Activated CD8-positive, alpha-beta memory T cell treated with anti-CD3 and anti-CD28 coated beads for 4 hours (primary cell): ENCODE data around the gene PKP1.

Experiments
- DNase-seq, 2 donors: peaks; one replicate each; pipeline ENCODE4 v3.0.0-alpha.2; 2020; ENCODE audit warnings: low read depth in 2 of 2

PKP1 gene

DNA sequence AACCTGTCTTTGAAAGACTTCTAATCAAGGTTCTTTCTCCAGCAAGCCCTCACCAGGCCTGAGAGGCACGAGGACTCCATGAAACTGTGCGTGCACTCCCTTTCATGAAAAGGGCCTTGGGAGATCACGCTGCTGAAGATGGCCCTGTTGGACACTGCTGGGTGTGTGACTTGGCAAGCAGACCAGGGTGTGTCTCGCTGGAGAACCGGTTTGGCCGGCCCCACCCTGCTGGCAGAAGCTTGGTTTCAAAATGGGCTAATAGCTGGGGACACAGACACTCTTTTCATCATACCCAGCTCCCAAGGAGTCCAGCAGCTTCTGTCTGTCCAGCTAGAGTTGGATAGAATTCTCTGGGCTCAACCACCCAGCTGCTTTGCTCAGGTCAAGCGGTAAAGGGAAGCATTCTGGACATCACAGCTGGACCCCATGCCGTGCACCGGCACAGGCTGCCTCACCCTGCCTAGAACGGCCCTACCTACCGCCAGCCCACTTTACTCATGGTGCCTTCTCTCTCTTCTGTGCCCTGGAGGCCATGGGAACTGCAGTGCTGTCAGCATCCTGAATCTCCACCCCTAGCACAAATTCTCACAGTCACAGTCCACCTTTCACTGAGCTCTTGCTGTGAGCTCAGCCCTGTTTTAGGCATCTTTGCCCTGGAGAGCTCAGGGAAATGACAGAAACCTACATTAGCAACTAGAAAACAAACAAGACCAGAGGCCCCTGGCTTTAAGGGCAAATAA lies 24.6 kb downstream of the PKP1 start:
- DNase-seq: no peak

DNA sequence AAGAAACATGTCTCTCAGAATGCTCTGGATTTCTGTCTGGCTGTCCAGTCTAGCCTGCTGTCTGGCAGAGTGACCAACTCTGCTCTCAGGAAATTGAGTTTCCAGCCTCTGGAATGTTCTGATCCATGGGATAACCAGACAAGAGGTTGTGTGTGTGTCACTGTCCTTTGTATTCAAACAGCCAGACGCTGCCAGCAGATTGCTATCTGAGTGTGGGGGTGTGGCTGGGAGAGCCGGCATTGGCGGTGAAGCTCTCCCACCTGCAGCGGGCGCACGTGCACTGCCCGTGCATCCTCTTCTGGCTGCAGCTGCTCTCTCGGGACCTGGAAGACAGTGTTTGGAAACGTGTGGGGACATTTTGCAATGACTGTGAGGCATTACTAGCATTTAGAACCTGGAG lies 26.1 kb downstream of the PKP1 start:
- no peak for DNase-seq

DNA sequence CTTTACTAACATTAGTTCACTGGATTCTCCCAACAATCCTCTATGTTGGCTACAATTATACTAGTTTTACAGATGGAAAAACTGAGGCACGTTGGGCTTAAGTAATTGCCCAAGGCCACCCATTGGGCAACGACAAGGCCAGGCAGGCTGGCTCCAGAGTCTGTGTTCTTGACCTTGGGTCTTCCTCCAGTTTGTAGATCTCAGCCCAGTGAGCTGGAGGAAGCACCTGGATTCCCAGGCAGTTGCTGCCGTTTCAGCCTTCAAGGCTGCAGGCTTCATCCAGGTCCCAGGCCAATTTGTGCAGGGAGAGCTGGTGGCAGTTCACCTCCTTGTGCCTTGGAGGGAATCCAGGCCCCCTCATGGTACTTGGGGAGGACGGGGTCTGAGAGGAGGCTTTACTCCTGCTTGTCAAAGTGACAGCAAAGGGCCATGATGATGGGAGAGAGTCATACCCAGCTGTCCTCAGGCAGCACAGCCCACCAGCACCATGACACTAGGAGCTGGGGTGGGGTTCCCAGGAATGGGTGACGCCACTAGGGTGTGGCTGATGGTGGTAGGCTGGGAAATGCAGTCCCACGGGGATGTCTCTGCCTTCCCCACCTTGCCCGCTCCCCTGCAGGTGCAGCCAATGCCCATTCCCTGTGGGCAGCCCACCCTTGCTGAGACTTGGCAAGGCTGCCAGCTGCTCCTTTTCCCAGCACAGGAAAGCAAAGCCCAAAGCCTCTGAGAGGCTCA lies 27.1 kb downstream of the PKP1 start:
- no peak for DNase-seq

DNA sequence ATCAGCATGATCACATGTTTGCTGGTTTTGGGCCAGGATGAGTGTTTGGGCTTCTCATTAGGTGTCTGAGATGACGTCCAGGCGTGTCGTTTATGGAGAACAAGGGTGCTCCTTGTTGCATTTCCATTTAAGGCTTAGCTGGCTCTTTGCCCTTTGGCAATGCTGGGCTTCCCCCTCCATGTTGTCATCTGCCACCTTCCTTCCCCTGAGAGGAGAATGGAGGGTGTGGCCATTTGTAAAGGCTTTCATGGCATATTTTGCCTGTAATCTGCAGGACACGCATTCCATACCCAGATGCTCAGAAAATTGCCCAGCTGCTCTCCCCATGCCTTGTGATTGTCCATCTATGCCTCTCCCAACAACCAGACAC lies 27.7 kb downstream of the PKP1 start:
- no peak for DNase-seq

DNA sequence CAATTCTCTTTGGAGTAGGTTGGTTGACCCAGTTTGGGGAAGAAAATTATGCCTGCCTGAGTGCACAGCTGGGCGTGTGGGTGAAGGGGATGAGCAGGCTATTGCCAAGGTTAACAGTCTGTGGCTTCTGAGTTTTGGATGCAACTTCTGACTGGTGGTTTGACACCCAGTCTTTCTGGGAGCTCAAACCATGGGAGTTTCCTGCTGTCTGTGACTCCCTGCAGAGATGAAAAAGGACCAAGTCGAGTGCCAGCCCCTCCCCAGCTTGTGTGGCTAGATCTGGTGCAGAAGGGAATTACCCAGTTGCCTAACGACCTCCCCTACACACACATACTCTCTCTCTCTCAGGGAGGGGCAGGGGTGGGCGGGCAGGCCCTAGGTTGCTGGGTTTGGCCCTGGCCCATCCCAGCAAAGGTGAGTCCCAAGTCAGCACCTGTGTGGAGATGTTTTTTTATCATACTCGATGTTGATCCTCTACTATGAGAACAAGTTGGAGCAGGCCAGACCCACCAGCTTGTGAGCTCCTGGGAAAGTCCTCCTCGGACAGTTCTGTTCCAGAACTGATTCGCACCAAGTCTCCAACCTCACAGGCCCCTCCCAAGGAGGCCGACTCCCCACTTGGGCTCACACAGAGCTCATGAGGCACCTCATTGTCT lies 28.2 kb downstream of the PKP1 start:
- no peak for DNase-seq

DNA sequence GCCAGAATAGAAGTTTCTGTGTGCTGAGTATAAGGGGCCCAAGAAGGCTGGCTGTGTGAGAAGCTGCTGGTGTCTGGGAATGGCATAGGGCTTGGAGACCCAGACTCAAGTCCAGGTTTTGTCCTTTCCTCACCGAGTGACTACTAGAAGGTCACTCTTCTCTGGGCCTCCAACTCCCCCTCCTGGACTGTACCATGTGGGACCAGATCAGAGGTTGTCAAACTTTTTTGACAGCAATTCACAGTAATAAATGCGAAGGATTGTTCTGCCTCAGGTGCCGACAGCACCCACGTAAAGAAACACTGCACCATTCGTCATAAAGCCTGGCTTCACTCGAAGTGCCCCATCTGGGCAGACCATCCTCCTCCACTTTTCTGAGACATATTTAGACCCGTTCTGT lies 29.0 kb downstream of the PKP1 start:
- no peak for DNase-seq

DNA sequence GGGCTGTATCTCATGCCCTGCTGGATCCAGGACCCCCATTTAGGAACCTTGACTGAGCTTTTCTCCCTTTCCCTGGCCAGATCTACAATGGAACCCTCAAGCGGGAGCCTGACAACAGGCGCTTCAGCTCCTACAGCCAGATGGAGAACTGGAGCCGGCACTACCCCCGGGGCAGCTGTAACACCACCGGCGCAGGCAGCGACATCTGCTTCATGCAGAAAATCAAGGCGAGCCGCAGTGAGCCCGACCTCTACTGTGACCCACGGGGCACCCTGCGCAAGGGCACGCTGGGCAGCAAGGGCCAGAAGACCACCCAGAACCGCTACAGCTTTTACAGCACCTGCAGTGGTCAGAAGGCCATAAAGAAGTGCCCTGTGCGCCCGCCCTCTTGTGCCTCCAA lies 29.8 kb downstream of the PKP1 start:
- DNase-seq: no peak

DNA sequence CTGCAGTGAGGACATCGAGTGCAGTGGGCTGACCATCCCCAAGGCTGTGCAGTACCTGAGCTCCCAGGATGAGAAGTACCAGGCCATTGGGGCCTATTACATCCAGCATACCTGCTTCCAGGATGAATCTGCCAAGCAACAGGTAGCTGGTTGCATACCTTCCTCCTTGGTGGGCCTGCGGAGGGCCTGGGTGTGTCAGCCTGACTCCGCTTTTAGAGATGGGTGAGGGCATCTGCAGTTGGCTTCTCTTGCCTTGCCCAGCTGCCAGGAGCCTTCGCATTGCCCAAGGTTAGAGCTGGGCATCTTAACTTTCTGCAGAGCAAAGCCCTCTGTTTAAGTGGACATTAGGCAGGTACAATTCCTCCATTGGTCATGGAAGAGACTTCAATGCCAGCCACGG lies 33.2 kb downstream of the PKP1 start:
- no peak for DNase-seq

DNA sequence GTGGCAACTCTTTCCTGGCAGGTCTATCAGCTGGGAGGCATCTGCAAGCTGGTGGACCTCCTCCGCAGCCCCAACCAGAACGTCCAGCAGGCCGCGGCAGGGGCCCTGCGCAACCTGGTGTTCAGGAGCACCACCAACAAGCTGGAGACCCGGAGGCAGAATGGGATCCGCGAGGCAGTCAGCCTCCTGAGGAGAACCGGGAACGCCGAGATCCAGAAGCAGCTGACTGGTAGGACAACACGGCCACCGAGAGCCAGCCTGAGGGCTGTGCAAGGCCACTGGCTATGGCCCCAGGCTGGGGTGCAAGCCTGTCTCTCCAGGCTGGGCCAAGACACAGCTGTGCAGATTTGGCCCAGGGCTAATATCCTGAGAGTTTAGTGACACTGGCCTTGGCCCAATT lies 34.2 kb downstream of the PKP1 start:
- no peak for DNase-seq

DNA sequence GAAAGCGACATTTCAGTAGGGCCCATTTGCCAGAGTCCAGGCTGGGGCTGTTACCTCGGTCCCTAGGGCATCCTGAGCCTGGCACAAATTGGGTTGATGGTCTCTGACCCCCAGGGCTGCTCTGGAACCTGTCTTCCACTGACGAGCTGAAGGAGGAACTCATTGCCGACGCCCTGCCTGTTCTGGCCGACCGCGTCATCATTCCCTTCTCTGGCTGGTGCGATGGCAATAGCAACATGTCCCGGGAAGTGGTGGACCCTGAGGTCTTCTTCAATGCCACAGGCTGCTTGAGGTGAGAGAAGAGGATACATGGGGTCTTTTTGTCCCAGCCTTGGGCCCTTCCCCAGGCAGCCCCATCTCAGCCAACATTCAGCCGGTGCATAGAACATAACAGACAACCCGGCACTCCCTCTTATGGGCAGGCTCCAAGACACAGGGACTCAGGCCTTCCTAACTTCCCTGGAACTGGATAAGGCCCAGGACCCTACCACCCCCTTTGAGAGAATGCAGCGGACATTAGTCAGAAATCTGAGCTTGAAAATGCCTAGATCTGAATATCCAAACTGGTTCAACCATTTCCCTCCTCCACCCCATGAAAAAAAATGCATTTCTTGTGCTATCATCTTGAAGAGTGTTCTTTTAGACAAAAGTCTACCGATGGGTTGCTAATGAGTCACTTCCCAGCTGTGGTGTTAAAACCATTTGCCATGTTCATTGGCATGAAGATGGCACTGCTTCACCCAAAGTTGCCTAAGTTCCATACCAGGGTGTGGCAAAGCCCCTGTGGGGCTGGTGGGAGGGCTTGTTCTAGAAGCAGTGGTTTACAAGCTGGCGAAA lies 35.4 kb downstream of the PKP1 start:
- no peak for DNase-seq

DNA sequence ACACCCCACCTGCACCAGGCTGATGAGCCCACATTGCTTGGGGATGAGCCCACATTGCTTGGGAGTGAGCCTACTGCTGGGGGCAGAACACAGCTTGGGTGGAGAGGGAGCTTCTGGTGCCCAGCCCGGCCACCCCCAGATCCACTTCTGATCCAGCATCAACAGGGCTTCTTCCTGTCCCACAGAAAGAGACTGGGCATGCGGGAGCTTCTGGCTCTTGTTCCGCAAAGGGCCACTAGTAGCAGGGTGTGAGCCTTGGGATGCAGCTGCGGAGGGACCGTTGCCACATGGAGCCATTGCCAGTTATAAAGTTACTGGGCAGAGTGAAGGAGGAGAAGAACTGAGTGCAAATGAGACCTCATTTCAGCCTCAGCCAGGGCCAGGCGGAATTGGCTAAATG lies 36.3 kb downstream of the PKP1 start:
- no peak for DNase-seq

DNA sequence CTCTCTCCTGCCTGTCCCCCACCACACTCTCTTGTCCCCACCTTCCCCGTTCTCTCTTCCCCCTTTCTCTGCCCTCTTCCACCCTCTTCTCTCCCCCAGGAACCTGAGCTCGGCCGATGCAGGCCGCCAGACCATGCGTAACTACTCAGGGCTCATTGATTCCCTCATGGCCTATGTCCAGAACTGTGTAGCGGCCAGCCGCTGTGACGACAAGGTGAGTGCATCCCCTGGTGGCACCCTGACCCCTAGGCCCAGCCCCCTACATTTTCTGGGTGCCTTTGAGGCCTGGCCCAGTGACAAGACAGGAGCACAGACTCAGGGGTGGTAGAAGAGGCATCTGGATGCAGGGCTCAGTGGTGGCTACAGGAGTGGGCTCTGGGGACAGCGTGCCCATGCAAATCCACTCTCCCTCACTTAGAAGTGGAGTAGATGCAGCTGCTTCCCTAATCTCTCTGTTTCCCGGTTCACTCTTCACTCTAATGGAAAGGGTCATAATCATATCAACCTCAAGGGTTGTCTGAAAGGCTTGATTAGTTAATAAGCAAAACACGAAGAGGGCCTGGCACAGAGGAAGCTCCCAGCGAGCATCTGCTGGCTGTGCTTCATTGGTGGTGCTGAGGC lies 37.0 kb downstream of the PKP1 start:
- no peak for DNase-seq

DNA sequence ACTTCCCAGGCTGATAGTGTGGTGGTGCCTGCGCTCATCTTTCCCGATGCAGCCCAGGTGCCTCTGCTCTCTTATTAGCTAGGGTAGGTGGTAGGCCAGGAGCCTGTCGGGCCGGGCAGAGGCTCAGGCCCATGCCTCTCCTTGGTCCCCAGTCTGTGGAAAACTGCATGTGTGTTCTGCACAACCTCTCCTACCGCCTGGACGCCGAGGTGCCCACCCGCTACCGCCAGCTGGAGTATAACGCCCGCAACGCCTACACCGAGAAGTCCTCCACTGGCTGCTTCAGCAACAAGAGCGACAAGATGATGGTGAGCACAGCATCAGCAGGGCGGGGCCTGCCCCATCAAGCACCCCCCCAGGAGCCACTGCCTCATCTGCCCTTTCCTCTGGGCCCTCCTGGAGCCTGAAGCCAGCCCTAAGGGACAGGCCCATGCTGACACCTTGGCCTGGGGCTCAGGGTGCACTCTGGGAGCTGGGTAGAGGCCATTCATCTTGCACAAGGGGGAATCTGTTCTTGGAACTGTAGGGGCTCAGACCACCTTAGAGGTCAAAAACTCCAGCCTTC lies 38.6 kb downstream of the PKP1 start:
- DNase-seq: no peak

DNA sequence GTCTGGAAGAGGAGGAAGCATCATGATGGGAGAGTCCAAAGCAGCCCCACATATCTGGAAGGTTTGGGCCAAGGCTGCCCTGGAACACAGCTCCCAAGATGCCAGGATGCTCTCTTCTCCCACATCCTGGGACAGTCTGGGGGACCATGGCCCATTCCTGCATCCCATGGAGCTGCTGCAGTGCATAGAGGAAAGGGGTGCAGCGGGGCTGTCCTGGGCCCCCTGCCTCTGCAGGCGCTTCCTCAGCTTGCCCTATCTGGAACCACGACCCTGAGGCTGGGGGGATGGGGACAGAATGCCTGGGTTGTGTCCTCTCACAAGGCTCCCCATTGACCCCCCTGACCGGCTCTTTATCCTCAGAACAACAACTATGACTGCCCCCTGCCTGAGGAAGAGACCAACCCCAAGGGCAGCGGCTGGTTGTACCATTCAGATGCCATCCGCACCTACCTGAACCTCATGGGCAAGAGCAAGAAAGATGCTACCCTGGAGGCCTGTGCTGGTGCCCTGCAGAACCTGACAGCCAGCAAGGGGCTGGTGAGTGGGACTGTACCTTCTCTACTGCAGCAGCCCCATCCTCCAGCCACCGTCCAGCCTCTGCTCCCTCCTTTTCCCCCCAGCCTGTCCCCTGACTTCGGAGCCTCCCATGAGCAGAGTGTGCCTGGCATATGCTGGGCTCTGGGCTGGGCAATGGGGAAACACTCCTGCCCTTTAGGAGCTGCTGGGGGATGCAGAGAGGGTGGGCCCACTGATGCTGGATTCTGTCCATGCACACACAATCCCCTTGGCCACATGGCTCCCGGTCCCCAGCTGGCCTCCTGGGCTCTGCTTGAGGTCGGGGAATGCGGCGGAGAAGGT lies 39.6 kb downstream of the PKP1 start:
- no peak for DNase-seq

DNA sequence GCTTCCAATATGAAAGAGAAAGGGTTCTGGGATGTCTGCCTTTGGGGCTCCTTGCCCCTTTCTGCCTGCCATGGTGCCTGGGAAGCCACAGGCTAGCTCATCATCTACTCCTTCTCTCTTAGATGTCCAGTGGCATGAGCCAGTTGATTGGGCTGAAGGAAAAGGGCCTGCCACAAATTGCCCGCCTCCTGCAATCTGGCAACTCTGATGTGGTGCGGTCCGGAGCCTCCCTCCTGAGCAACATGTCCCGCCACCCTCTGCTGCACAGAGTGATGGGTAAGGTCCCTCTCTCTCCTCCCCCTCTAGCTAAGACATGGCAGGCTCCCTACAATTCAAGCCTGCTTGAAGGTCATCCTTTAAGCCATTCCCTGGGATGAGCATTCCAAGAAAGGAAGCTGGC lies 41.0 kb downstream of the PKP1 start:
- no peak for DNase-seq

DNA sequence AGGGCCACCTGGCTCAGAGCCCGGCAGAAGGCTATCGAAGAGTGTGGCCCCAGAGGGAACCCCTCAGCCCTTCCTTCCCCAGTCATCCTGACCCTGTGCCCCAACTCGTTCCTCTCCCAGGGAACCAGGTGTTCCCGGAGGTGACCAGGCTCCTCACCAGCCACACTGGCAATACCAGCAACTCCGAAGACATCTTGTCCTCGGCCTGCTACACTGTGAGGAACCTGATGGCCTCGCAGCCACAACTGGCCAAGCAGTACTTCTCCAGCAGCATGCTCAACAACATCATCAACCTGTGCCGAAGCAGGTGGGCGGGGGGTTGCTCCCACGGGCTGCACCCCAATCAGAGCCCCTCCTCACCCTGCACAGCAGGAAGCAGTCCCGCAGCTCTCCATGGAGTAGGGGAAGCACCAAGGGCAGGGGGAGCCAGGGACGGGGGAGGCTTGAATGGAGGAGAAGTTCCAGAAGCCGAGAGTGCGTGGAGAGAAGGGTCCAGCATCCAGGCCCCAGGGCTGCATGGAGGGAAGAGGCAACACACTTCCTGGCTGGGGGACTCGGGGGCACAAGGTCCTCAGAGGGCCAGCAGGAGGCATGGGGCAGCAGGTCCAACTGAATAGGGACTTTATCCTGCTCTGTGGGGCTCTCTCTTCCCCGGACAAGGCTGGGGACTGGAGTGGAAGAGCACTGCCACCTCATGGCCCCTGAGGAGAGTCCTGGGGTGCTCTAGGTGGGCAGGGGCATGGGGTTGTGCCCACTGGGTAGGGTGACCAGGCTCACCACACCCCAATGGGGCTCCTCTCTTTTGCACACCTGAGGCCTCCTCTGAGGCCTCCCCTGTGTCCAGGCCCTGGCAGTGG lies 41.7 kb downstream of the PKP1 start:
- DNase-seq: no peak

DNA sequence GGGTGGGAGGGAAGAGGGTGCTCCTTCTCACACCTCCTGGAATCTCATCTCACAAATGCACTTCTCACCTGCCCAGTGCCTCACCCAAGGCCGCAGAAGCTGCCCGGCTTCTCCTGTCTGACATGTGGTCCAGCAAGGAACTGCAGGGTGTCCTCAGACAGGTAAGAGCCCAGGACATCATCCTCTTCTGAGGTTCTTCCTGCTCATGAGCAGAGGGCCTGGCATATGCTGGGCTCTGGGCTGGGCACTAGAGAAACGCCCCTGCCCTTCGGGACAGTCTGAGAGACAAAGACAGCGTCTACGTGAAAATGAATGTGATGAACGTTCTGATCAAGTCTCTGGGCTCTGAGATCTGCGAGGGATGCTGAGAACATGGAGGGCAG lies 42.4 kb downstream of the PKP1 start:
- DNase-seq: no peak

DNA sequence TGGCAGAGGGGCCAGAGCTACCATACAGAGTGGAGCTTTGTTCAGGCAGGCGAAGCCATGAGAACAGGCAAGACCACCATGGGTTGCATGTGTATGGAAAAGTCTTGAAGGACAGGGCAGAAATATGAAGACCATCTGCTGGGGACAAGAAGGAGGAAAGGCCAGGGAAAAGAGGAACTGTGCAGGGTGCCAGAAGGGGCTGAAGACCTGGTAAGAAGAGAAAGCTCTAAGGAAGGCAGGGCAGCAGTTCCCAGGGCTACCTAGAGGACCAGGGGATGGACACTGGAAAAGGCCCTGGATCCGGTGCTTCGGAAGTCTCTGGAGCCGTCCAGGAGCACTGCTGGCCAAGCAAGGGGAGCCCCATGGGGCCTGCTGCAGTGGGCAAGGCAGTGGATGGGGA lies 43.4 kb downstream of the PKP1 start:
- no peak for DNase-seq

DNA sequence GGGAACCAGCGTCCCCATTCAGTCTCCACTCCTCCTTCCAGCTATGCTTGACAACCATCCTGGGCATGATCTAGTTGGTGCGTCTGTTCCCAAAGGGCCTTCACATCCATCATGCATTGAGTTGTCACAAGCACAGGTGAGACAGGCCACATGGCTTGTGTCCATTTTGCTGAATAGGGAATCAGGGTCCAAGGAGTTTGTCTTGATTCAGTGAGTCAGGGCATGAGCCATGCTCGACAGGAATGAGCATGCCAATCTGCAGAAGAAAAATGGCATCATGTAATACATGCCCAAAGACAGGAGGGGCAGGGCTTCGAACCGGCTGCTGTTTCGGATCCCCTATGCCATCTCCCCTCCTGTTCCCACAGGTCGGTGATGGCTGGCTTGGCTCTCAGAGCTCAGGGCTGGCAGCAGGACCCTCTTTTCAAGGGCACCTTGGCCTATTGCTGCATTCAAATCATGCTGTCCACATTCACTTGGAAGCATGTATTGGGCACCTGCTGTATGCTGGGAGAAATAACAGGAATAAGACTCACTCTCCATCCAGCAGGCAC lies 44.5 kb downstream of the PKP1 start:
- no peak for DNase-seq
